Measurements from ENCODE around the gene NFATC1. TPM values are rescaled to one million over a fixed set of nuclear protein-coding genes. Genes with fewer than 3 reads are reported as not detected.

NFATC1 gene
- total RNA-seq, 1 donor from 2014 or later, result 64.1 TPM

- Histone ChIP-seq H3K36me3 (no peaks in the 10 kb centered on the region), H3K4me1 (no peaks in the 10 kb centered on the region), H3K27ac (no peak overlapping the region), H3K9me3 (no peaks in the 10 kb centered on the region), H3K27me3 (no peaks in the 10 kb centered on the region), H3K4me3 (no peak overlapping the region)
- intact Hi-C loops (cut with DNase I), result no loop called here
- no peak for TF ChIP-seq CTCF (IDR thresholded peaks at IDR 0.05)
- no peak for DNase-seq (ENCODE audit: low spot score in 2 of 2)
Observed at GRCh38 chr18:79553154-79553553, 157.4 kb downstream of the NFATC1 start.

DNA sequence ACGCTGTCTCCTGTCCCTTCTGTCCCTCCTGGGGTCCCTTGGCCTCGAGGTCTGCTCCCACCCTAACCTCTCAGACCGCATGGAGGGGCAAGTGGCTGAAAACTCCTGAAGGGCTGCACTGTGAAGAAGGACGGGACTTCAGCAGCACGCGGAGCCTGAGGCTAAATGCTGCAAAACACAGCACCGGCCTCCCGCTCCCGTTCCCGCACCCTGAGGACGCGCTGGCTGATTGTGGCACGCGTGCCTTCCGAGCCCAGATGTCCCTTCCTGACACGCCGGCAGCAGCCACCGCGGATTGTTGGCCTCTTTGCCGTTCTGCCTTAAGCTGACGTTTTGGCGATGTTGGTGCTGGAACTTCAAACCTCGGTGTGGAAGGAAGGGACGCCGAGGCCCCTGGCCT, 158.0 kb downstream of the NFATC1 start:
- H3K36me3 ChIP-seq, result no peaks in the 10 kb centered on the region
- no peaks in the 10 kb centered on the region for H3K27me3 ChIP-seq
- DNase-seq (ENCODE audit: low spot score in 2 of 2), result no peak
- no peaks in the 10 kb centered on the region for H3K9me3 ChIP-seq
- H3K4me3 ChIP-seq, result no peak overlapping the region
- intact Hi-C loops (cut with DNase I), result no loop called here
- no peak for TF ChIP-seq CTCF (IDR thresholded peaks at IDR 0.05)
- no peak overlapping the region for H3K27ac ChIP-seq
- no peaks in the 10 kb centered on the region for H3K4me1 ChIP-seq

DNA sequence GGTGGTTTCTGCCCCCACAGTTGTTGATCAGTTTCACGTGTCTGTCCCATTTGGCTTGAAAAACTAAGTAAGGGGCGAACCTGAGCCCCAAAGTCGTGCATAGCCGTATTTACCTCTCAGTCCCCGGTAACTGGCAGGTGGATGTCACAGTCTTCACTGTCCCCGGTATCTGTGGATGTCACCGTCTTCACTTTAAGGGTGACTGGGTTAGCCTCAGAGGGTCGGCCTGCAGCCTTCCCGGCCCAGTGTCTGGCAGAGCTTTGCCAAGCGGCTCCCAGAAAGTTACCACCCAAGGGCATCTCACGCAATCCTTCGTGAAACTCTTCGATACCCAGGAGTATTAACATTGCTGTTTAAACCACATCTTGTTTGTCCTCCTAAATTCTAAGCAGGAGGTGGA, 158.6 kb downstream of the NFATC1 start:
- no peaks in the 10 kb centered on the region for H3K27me3 ChIP-seq
- no peak overlapping the region for H3K4me3 ChIP-seq
- TF ChIP-seq CTCF (IDR thresholded peaks at IDR 0.05), result no peak
- H3K9me3 ChIP-seq, result no peaks in the 10 kb centered on the region
- no peaks in the 10 kb centered on the region for H3K4me1 ChIP-seq
- DNase-seq (ENCODE audit: low spot score in 2 of 2), result no peak
- no peak overlapping the region for H3K27ac ChIP-seq
- intact Hi-C loops (cut with DNase I), result no loop called here
- H3K36me3 ChIP-seq, result no peaks in the 10 kb centered on the region

- H3K27me3 ChIP-seq, result no peaks in the 10 kb centered on the region
- no peaks in the 10 kb centered on the region for H3K4me1 ChIP-seq
- intact Hi-C loops (cut with DNase I), result no loop called here
- H3K4me3 ChIP-seq, result no peak overlapping the region
- no peaks in the 10 kb centered on the region for H3K36me3 ChIP-seq
- no peak for TF ChIP-seq CTCF (IDR thresholded peaks at IDR 0.05)
- no peak overlapping the region for H3K27ac ChIP-seq
- peak in 1 of 2 donors; percentile 59 for DNase-seq (ENCODE audit: low spot score in 2 of 2)
- H3K9me3 ChIP-seq, result no peaks in the 10 kb centered on the region
Observed at GRCh38 chr18:79554945-79555645, 159.4 kb downstream of the NFATC1 start.

GRCh38 chr18:79555885-79556284, 160.2 kb downstream of the NFATC1 start:
- H3K27me3 ChIP-seq, result no peaks in the 10 kb centered on the region
- no peaks in the 10 kb centered on the region for H3K36me3 ChIP-seq
- TF ChIP-seq CTCF (IDR thresholded peaks at IDR 0.05), result no peak
- H3K9me3 ChIP-seq, result no peaks in the 10 kb centered on the region
- no peak overlapping the region for H3K4me3 ChIP-seq
- DNase-seq (ENCODE audit: low spot score in 2 of 2), result no peak
- no peak overlapping the region for H3K27ac ChIP-seq
- H3K4me1 ChIP-seq, result no peaks in the 10 kb centered on the region
- intact Hi-C loops (cut with DNase I), result no loop called here

Data from ascending aorta (tissue), 2 donors.